Measurements from ENCODE around the gene DUSP8. TPM values are rescaled to one million over a fixed set of nuclear protein-coding genes. Genes with fewer than 3 reads are reported as not detected.
"Not testable (repeated sequence)": the region's sequence is repeated elsewhere in the genome, so short reads cannot be mapped to it uniquely, and the experiment has no call there.

DUSP8 gene
- total RNA-seq: 10 to 100 TPM; 11.0 to 19.4 TPM
- long read RNA-seq, donor 1, full-length matches to known transcripts: 2 of 8 reads
- long read RNA-seq, donor 1, partial matches to known transcripts: 2 of 8 reads
- long read RNA-seq, donor 1, other reads (novel, unspliced or antisense): 4 of 8 reads
- long read RNA-seq, donor 2, partial matches to known transcripts: 0 of 5 reads
- long read RNA-seq, donor 2, other reads (novel, unspliced or antisense): 5 of 5 reads

GRCh38 chr11:1572197-1573076 lies at the start of gene DUSP8:
Gene DUSP8, minus strand, starts transcription at chr11:1572271. Its CDS starts 6,445 bp downstream, at chr11:1565826.
- intact Hi-C loops (cut with DNase I): loop anchor here in 1 of 2 donors (2.0 kb wide), 1 partner anchor 26 kb away; no protein-coding TSS in a partner anchor

GRCh38 chr11:1619449-1619848 lies 47.4 kb upstream of the DUSP8 start:
- no peak for DNase-seq (ENCODE audit: low spot score)

More at GRCh38 chr11:1572197-1573076, at the start of gene DUSP8:
- peak; percentile 96 for DNase-seq (ENCODE audit: low spot score)

GRCh38 chr11:1618231-1618630 lies 46.2 kb upstream of the DUSP8 start:
- DNase-seq (ENCODE audit: low spot score): no peak
- intact Hi-C loops (cut with DNase I): no loop called here

More at GRCh38 chr11:1619449-1619848, 47.4 kb upstream of the DUSP8 start:
- intact Hi-C loops (cut with DNase I): no loop called here

GRCh38 chr11:1608363-1608762 lies 36.3 kb upstream of the DUSP8 start, which contains the start of gene KRTAP5-3:
Gene KRTAP5-3, minus strand, starts transcription at chr11:1608463. Its CDS starts 78 bp downstream, at chr11:1608385.
- peak; percentile 24 for DNase-seq (ENCODE audit: low spot score)
- intact Hi-C loops (cut with DNase I): no loop called here

GRCh38 chr11:1607901-1608300 lies 35.8 kb upstream of the DUSP8 start:
- DNase-seq (ENCODE audit: low spot score): peak; percentile 26
- intact Hi-C loops (cut with DNase I): not testable (repeated sequence)

- intact Hi-C loops (cut with DNase I): not testable (repeated sequence)
- DNase-seq (ENCODE audit: low spot score): peak; percentile 61
Measured at GRCh38 chr11:1607156-1607845, 35.2 kb upstream of the DUSP8 start.

- intact Hi-C loops (cut with DNase I); DNase-seq (ENCODE audit: low spot score): not testable (repeated sequence)
Measured at GRCh38 chr11:1605923-1606322, 33.9 kb upstream of the DUSP8 start.

GRCh38 chr11:1604711-1605110 lies 32.6 kb upstream of the DUSP8 start:
- intact Hi-C loops (cut with DNase I): no loop called here
- peak; percentile 52 for DNase-seq (ENCODE audit: low spot score)

- intact Hi-C loops (cut with DNase I): no loop called here
- peak; percentile 69 for DNase-seq (ENCODE audit: low spot score)
Measured at GRCh38 chr11:1604181-1604580, 32.1 kb upstream of the DUSP8 start.

- DNase-seq (ENCODE audit: low spot score): no peak
Measured at GRCh38 chr11:1603629-1604028, 31.6 kb upstream of the DUSP8 start.

GRCh38 chr11:1601663-1602062 lies 29.6 kb upstream of the DUSP8 start:
- intact Hi-C loops (cut with DNase I); DNase-seq (ENCODE audit: low spot score): not testable (repeated sequence)

More at GRCh38 chr11:1603629-1604028, 31.6 kb upstream of the DUSP8 start:
- intact Hi-C loops (cut with DNase I): no loop called here

- no peak for DNase-seq (ENCODE audit: low spot score)
- intact Hi-C loops (cut with DNase I): no loop called here
Measured at GRCh38 chr11:1600626-1601025, 28.6 kb upstream of the DUSP8 start.

- peak; percentile 5 for DNase-seq (ENCODE audit: low spot score)
- intact Hi-C loops (cut with DNase I): no loop called here
Measured at GRCh38 chr11:1598816-1599215, 26.7 kb upstream of the DUSP8 start.

GRCh38 chr11:1598406-1598805 lies 26.3 kb upstream of the DUSP8 start:
- peak; percentile 2 for DNase-seq (ENCODE audit: low spot score)
- intact Hi-C loops (cut with DNase I): not testable (repeated sequence)

GRCh38 chr11:1597994-1598380 lies 25.9 kb upstream of the DUSP8 start, which contains the start of gene KRTAP5-2:
Gene KRTAP5-2, minus strand, starts transcription at chr11:1598294. Its CDS starts 44 bp downstream, at chr11:1598250.
- DNase-seq (ENCODE audit: low spot score): peak; percentile 53
- intact Hi-C loops (cut with DNase I): no loop called here

- intact Hi-C loops (cut with DNase I): no loop called here
- DNase-seq (ENCODE audit: low spot score): peak; percentile 64
Measured at GRCh38 chr11:1597331-1597993, 25.4 kb upstream of the DUSP8 start.

GRCh38 chr11:1596576-1597121 lies 24.6 kb upstream of the DUSP8 start:
- intact Hi-C loops (cut with DNase I): not testable (repeated sequence)
- peak; percentile 50 for DNase-seq (ENCODE audit: low spot score)

- DNase-seq (ENCODE audit: low spot score); intact Hi-C loops (cut with DNase I): not testable (repeated sequence)
Measured at GRCh38 chr11:1595994-1596575, 24.0 kb upstream of the DUSP8 start.

Data from posterior vena cava (tissue), 2 donors.